ENCODE data around the gene VPS39. TPM values are rescaled to one million over a fixed set of nuclear protein-coding genes. Genes with fewer than 3 reads are reported as not detected.

VPS39 gene
- polyA plus RNA-seq, 4 donors = 54.2 to 87.2 (median 69.1) TPM

DNA sequence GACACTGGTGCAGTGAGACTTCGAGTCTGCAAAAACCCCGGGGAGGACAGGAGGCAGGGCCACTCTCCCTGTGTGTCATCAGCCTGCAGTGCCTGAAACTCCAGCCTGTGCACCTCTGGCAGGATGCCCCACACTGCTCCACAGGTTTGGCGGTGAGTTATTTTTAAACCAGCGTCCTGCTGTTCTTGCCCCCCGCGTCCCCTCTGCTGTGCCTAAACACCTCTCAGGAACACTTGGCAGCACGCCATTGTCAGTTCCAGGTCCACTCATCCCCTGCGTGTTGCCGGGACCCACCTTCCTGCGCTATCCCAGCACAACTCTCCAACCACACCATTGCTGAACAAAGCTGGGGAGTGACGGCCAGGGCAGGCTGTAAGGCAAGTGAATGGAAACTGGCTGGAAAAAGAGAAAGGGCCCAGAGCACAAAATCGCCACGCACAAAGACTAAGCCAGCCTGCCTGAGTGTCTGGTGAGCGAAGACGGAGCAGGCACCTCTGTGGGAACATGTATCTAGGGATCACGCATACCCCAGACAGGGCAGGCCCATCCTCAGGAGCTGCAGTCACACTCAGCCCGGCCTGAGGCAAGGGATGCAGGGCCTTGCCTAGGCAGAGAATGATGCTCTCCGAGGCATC is 48.6 kb downstream of the VPS39 start:
- no peak for DNase-seq (ENCODE audit: low read depth in 4 of 4, low spot score in 2 of 4)

DNA sequence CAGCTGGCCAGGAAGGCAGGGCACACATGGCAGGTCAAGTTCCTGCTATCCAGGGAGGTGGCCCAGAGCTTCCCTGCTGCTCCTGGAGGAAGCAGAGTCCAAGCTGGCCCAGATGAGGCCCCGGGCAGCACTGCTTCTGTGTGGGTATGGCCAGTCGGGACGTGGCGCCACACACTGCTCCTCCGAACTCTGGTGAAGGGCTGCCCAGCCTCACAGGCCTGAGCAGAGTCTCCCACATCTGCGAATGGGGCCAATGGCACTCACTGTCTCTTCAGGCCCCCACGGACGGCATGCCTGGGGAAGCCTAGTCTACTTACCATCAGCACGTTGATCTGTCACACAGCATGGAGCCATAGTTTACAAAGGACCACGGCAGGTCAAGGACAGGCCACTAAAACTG is 49.2 kb downstream of the VPS39 start:
- no peak for DNase-seq (ENCODE audit: low read depth in 4 of 4, low spot score in 2 of 4)

DNA sequence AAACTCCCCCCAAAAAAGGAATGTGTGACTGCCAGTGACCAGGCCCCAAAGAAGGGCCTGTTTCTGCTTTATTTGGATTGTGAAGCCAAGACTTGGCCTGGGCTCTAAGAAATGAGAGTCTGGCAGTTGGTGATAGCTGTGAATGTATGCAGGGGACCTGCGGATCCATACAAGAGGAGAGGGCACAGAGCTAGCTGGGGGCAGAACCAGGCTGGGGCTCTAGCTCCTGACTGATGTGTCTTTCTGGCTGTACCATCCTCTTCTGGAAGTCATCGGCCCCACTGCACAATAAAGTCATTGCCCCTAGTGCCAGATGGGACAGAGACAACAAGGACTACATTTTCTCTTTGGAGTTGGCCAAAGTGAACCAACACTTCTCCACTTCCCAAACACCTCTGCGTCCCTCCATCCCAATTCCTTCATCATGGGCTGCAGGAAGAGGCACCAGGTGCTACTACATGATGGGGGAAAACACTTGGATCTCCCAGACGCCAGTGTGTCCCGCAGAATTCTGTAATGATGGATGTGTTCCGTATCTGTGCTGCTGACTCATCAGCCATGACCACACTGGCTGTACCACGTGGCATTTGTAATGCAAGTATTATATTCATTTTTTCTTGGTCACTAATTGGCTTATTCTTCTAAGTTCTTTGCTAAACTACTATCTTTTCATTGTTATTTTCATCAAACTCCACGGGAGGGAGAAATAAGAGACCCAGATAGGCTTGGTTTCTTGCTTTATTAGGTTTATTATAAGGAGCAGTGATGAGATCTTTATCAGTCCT is 49.9 kb downstream of the VPS39 start:
- no peak for DNase-seq (ENCODE audit: low read depth in 4 of 4, low spot score in 2 of 4)

DNA sequence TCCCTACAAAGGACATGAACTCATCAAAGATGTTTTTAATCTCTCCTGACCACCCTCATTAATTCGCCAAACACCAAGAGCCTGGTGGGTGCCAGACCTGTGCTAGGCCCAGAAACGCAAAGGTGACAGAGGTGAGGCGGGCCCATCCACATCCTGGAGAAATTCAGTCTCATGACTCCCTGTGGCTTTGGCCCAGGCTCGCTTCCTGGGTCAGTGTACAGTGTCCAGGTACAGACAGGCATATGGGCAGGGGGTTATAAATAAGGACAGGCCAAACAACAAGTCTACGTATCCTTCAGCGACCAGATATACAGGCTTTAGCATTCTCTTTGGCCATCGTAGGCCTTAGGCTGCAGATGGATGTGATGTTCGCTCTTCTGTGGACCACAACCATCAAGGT is 50.7 kb downstream of the VPS39 start:
- DNase-seq (ENCODE audit: low read depth in 4 of 4, low spot score in 2 of 4) = no peak

DNA sequence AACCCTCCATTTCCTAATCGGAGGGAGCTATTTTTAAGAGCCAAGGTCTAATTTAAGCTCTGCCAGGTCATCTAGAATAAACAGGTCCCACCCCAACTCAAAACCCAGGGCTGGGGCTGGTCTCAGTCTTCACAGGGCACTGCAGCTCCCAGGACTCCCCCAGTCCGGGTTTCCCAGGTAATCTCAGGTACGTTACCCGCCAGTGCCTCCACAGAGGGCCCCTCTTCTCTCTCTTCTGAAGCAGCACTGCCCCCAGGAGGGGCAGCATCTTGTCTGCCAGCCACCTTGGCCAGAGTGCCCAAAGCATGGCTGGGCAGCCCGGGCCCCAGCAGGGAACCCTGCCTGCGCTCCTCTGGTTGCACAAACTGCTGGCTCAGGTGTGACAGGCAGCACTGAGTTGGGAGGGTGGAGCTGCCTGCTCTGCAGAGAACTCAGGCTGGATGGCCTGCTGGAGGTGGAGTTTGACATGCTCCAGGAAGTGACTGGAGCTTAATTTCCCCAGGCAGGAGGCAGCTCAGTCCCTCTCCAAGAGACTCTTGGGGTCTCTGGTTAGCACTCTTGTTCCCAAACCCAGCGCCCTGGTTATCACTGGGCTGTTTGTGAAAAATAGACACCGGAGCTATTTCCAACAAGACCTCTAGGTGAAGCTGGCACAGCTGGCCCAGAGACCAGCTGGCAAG is 51.7 kb downstream of the VPS39 start, which contains the start of gene PLA2G4F:
TSS of gene PLA2G4F (minus strand) at position 394 of the 680 bp plus-strand sequence. CDS start at position 307, 87 bp downstream.
- no peak for DNase-seq (ENCODE audit: low read depth in 4 of 4, low spot score in 2 of 4)

DNA sequence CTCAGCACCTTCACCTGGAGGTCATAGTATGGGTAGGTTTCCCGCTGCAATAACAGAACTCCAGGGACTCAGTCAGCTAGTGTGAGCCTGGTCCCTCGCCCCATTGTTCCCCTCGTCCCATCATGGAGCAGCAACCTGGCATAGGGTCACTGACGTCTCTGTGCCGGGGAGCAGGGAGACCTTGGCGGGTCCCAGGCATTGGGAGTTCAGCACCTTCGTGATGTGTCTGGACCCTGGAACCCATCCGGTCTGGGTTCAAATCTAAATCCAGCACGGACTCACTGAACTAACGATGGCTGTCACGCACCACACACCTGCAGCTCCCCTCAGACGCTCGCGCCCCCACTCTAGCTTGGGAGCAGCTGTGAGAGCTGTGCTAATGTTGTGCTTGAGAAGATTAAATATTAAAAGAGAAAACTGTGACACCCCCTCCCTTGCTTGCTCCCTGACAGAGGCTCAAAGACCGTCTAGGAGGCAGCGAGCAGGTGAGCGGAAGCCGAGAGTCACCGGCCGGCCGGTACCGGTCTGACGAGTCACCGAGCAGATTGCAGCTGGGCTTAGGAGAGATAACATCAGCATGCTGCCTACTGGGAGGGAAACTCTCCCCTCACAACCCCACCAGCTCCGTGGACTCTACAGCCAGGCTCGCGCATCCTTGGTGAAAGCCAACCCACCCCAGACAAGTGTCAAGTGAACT is 52.4 kb downstream of the VPS39 start:
- no peak for DNase-seq (ENCODE audit: low read depth in 4 of 4, low spot score in 2 of 4)

DNA sequence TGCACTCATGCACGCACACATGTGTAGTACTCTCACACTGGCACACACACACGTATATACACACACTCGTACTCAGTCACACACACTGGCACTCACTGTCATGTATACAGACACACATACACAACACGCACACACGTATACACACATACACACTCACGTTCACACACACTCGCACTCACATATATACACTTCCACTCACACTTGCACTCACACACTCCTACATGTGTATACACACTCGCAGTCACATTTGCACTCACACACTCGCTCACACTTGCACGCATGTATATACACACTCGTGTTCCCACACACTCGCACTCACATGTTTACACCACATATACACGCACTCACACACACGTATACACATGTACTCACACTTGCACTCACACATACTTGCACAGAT is 53.1 kb downstream of the VPS39 start:
- DNase-seq (ENCODE audit: low read depth in 4 of 4, low spot score in 2 of 4) = no peak

DNA sequence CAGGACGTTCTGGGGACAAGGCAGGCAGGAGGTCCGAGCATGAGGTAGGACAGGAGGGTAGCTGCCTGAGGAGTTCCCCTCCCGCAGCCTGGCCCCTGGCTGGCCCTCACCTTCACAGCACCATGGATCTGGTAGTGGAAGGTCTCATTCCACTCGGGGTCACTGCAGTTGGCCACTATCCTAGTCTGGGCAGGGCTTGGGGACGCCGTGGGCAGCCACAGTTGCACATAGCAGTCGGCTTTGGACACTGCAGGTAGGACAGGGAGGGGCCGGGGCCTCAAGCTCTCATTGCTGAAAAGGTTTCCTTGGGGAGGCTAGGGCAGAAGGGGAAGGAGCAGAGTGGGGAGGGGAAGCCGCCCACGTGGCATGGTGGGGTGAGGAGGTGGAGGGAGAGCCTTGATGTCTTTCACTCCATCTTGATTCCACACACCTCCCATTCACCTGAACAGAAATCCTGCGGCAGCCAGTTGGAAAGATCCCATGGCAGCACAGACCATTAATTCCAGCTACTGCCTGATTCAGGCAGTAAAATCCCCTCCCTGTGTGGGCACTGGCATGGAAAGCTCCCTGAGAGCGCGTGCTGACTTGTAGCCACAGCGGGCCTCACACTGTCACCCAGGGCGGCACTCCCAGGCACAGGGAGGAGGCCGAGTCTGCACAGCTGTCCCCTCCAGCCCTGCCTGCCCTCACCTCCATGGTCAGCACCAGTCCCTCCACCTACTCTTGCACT is 53.7 kb downstream of the VPS39 start:
- peak; percentile 45 to 70 (median 52) for DNase-seq (ENCODE audit: low read depth in 4 of 4, low spot score in 2 of 4)

DNA sequence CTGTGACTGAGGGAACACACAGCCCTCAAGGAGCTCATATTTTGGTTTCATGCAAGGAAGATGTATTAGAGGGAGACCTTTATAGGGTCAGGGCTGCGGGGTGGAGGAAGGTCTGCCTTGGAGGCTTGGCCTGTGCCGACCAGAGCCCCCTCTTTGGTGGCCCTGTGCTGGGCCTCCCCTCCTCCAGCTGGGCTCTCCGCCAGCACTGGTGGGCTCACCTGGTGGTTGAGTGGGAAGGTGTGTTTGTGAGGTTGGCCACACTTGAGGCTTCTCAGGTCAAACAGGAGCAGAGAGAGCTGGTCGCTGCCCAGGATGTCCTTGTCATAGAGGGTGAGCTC is 54.3 kb downstream of the VPS39 start:
- no peak for DNase-seq (ENCODE audit: low read depth in 4 of 4, low spot score in 2 of 4)

DNA sequence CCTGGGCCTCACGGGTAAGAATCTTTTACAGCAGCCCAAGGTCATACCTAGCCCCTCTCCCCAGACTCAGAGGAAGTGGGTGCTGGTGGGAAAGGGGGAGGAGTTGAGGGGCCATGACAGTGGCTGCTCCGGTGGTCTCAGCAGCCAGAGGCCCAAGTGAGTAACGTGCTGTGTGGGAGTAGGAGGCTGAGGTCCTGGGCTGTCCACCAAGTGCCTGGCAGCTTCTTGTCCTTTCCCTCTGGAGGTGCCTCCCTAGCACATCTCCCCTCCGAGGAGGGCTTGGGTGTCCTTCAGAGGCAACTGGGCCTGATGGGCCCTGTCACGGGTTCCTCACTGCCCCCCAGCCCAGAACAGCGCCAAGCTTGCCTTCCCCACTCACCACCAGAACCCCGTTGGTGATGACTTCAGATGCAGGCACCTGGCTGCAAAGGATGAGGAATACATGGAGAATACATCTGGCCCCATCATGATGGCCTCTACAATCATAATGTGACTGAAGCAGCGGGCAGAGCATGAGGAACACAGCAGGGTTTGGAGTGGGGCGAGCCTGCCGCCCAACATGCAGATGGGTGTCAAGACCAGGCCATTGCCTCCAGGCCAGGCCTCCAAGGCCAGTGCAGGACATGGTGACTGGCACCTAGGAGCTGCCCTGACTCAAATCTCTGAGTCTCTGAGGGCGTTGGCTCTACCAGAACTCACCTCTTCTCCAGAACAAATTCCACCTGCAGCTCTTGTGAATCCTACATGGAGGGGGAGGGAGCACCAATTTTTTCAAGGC is 55.0 kb downstream of the VPS39 start:
- DNase-seq (ENCODE audit: low read depth in 4 of 4, low spot score in 2 of 4) = no peak

DNA sequence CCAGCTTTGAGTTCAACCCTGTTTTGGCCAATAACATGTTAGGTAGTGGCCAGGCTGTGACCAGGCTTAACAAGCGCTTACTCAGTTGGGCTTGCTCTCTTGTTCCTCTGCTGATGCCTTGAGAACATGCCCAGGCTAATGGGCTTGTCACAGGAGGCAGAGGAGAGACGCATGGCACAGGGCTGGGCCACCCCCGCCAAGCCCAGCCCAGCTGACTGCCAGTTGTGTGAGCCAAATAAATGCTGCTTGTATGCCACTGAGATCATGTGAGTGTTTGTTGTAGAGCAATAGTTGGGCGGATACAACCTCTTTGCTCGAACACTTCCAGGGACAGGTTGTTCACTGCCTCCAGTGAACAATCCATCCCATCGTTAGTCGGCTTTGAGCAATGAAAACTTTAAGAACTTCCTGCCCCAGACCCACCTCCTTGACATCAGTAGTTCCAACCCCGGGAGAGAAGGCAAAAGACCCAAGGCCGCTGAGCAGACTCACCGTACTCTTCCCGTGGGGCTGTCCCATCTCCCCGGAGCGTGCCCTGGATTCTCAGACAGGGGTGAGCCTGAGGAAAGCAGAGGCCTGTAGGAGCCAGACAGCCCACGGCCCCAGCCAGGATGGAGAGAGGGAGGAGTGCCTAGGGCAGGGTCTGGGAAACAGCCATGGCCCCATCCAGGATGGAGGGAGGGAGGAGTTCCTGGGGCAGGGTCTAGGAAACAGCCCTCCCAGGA is 55.7 kb downstream of the VPS39 start:
- DNase-seq (ENCODE audit: low read depth in 4 of 4, low spot score in 2 of 4) = no peak

DNA sequence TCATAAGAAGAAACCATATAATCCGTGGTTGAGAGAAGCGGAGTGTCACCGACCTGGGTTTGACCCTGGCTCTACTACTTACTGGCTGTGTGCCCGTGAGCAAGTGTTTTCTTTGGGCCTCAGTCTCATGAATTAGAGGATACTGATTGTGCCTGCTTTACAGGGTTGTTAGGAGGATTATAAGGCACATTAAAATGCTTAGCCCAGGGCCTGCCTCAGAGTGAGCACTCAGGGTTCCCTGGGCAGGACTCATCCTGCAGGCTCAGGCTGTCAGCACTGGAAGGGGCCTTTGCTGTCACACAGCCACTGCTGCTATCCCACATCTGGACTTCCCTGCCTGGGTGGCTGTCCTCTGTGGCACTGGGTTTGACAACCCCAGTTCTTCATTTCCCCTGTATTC is 56.4 kb downstream of the VPS39 start:
- DNase-seq (ENCODE audit: low read depth in 4 of 4, low spot score in 2 of 4) = no peak

DNA sequence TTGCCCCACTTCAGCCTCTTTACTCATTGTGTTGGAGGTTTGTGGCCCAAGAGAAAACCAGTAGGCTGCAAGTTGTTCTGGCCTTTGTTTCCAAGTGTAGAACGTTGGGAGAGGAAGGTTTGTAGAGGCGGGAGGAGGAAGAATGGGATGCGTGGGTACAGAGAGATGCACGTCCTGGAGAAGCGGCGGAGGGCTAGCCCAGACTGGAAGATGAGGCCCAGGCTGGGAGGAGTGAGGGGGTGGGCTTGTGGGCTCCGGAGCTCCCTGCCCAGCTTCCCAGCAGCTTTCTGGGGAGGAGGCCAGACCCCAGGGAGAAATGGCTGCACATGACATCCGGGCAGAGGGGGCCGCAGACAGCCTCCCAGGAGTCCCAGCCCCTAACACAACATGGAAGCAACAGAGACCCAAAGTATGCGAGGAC is 57.0 kb downstream of the VPS39 start:
- DNase-seq (ENCODE audit: low read depth in 4 of 4, low spot score in 2 of 4) = no peak

DNA sequence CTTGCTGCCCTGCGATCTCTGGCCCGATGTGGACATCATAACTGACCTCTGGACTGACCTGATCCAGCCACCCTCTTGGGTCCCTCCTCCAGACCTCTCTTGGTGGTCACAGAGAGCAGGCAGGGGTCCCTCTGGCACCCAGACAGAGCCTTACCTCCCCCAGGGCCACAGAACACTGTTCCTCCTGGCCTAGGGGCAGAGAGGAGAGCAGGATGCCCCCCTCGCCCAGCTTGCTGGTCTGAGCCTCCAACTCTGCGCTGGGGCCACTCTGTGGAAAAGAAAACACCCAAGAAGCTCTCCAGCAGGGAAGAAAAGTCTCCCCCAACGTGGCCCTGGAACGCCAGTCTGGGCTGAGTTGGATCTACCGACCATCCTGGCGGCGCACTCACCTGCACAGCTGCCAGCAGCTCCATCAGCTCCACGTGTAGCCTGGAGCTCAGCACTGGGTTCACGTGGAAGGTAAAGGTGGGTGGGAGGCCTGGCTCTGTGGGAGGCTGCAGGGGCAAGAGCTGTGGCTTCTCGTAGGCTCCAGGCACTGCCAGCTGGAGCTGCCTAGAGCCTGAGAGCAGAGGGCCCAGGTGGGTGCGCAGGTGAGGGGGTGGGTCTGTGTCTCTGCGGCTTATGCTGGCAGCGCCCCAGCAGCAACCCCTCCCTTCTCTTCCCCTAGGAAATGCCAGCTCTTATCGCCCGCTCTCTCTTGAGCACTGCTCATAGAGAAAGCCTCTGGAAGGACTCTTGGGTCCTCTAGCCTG is 57.7 kb downstream of the VPS39 start:
- no peak for DNase-seq (ENCODE audit: low read depth in 4 of 4, low spot score in 2 of 4)

DNA sequence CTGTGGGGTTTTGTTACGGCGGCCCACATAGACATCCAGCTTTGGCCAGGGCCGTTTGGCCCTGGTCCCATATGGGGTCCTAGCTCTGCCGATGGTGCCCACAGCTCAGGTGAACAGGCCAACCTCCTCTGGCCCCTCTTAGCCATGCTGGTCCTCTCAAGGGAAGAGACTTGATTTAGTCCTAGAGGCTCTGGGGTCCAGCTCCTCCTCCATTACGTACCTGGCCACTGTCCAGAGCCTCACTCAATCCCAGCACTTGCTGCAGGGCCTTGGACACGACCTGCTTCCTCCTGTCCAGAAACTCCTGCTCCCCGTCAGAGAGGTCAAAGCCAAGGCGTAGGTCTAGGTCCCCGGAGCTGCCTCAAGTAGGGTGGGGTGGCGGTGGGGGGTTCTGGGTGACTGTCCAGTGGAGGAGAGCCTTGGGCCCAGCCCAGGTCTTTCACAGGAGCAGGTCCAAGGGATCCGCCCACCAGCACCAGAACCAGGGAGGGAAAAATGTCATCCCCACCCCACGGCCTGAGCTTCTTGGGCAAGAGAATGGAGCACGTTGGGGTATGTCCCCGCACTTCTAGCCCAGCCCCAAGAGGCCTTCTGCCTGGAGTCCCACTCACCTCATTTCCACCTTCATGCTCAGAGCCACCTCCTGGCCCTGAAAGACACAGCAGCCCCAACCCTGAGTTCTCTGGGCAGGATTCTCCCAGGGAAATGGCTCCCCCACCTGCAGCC is 58.4 kb downstream of the VPS39 start:
- no peak for DNase-seq (ENCODE audit: low read depth in 4 of 4, low spot score in 2 of 4)

DNA sequence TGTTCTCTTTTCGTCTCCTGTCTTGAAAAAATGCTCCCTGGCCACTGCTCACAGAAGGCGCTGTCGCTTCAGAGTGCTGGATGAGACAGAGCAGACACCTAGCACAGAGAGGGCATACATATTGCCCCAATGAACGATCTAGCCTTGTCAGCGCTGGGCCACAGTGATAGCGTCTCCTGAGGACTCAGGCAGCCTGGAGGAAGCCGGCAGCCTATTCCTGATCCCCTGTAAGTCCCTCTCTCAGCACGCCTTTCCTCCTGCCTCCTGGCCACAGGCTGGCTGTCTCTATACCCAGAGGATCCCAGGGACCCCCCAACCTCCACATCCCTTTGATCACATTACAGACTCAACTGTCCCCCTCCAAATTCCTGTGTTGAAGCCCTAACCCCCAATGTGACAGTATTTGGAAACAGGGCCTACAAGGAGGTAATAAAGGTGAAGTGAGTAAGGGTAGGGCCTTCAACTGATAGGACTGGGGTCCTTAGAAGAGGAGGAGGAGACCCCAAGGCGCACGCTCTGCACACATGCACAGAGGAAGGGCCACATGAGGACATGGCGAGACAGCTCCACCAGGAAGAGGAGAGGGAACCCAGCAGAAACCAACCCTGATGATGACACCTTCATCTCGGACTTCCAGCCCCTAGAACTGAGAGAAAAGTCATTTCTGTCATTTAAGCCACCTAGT is 59.2 kb downstream of the VPS39 start:
- DNase-seq (ENCODE audit: low read depth in 4 of 4, low spot score in 2 of 4) = no peak

DNA sequence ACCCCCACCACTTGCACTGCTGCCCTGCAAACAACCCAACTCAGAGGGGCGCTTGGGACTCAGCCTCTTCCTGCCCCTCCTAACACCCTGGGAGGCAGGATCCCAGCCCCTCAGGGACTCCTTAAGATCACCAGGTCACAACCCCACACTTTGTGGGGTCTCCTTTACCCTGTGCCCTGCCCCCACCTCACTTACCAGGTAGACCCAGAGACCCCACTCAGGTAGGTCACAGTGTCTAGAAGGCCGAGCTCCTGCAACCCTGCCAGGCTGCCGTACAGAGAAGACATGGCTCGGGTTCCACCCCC is 60.7 kb downstream of the VPS39 start:
- no peak for DNase-seq (ENCODE audit: low read depth in 4 of 4, low spot score in 2 of 4)
